DOHH2 (cell line): Measurements from ENCODE around the gene ZRANB3.

Source experiments
- H3F3A ChIP-seq: fragments of 200-600 bp; sonication (generic), shearing (Covaris generic); 2 replicates; pipeline ENCODE4 v1.6.0; 2016; ENCODE audit warnings: antibody characterized with exemption, mild to moderate bottlenecking; ENCODE audit not compliant: control insufficient read depth, insufficient read depth
- H3K27ac ChIP-seq: fragments of 200-600 bp; sonication (generic); 2 replicates; pipeline ENCODE4 v1.5.1; 2014; ENCODE audit warnings: low read depth, mild to moderate bottlenecking, low read length, moderate library complexity
- H3K27me3 ChIP-seq: fragments of 200-600 bp; sonication (generic); 2 replicates; pipeline ENCODE4 v1.6.1; 2014; ENCODE audit warnings: mild to moderate bottlenecking, low read length, mixed read lengths; ENCODE audit not compliant: control insufficient read depth
- H3K36me3 ChIP-seq: fragments of 200-600 bp; sonication (generic); 2 replicates; pipeline ENCODE4 v1.6.1; 2014; ENCODE audit warnings: mild to moderate bottlenecking, low read length, moderate library complexity, mixed read lengths; ENCODE audit not compliant: control insufficient read depth
- H3K4me1 ChIP-seq: fragments of 200-600 bp; sonication (generic); 2 replicates; pipeline ENCODE4 v1.6.1; 2014; ENCODE audit warnings: mild to moderate bottlenecking, low read length, mixed read lengths; ENCODE audit not compliant: control insufficient read depth
- H3K4me2 ChIP-seq: fragments of 200-600 bp; sonication (generic); 2 replicates; pipeline ENCODE4 v1.6.0; 2014; ENCODE audit warnings: mild to moderate bottlenecking, low read length, moderate library complexity
- H3K4me3 ChIP-seq: fragments of 200-600 bp; sonication (generic); 2 replicates; pipeline ENCODE4 v1.5.1; 2014; ENCODE audit warnings: mild to moderate bottlenecking, low read length, mixed read lengths
- H3K79me2 ChIP-seq: fragments of 200-600 bp; sonication (generic); 2 replicates; pipeline ENCODE4 v1.6.1; 2014; ENCODE audit warnings: mild to moderate bottlenecking, low read length, mixed read lengths; ENCODE audit not compliant: control insufficient read depth
- H3K9me2 ChIP-seq: fragments of 200-600 bp; sonication (generic); replicated peaks from 2 replicates; pipeline ENCODE4 v1.6.1; 2014; ENCODE audit warnings: mild to moderate bottlenecking, low read length, mixed read lengths; ENCODE audit not compliant: control insufficient read depth
- H3K9me3 ChIP-seq: fragments of 200-600 bp; sonication (generic); 2 replicates; pipeline ENCODE4 v1.6.1; 2014; ENCODE audit warnings: antibody characterized with exemption, low read length, mixed read lengths; ENCODE audit not compliant: control insufficient read depth, insufficient read depth
- H4K20me1 ChIP-seq: fragments of 200-600 bp; sonication (generic); 2 replicates; pipeline ENCODE4 v1.6.0; 2014; ENCODE audit warnings: low read depth, mild to moderate bottlenecking, antibody characterized with exemption, low read length, moderate library complexity; ENCODE audit not compliant: control insufficient read depth, insufficient read depth
- CTCF ChIP-seq: fragments of 200-600 bp; sonication (generic); IDR thresholded peaks from one replicate; pipeline ENCODE4 v1.5.1; 2014; ENCODE audit warnings: antibody characterized with exemption, mild to moderate bottlenecking, low read depth, low read length; ENCODE audit not compliant: poor library complexity, severe bottlenecking
- EZH2phosphoT487 ChIP-seq: fragments of 200-600 bp; sonication (generic); IDR thresholded peaks from 2 replicates; pipeline ENCODE4 v1.6.1; 2017; ENCODE audit warnings: borderline replicate concordance, mild to moderate bottlenecking, antibody characterized with exemption, low read length, moderate library complexity, mixed read lengths

Gene ZRANB3

GRCh38 chr2:135149251-135149650, 381.8 kb downstream of the ZRANB3 start:
- Histone ChIP-seq H3K9me3 (peaks cover 3% of the 10 kb centered on the region; the same call in 1 of the 2 replicates), H3K4me2 (no peak overlapping the region), H3K27ac (no peak overlapping the region), H3F3A (no peaks in the 10 kb centered on the region), H3K4me1 (peaks cover under 1% of the 10 kb centered on the region), H4K20me1 (no peaks in the 10 kb centered on the region), H3K36me3 (peaks cover 58% of the 10 kb centered on the region), H3K27me3 (no peaks in the 10 kb centered on the region), H3K79me2 (no peaks in the 10 kb centered on the region; the same call in 1 of the 2 replicates), H3K4me3 (no peak overlapping the region), H3K9me2 (no peaks in the 10 kb centered on the region)
- no peak for TF ChIP-seq CTCF
- no peak for TF ChIP-seq EZH2phosphoT487

GRCh38 chr2:135144343-135144742, 386.7 kb downstream of the ZRANB3 start:
- Histone ChIP-seq H3K9me3 (peaks cover 23% of the 10 kb centered on the region), H3K4me3 (no peak overlapping the region), H3K27me3 (no peaks in the 10 kb centered on the region), H3K36me3 (peaks cover 55% of the 10 kb centered on the region), H3K4me2 (no peak overlapping the region), H3K4me1 (no peaks in the 10 kb centered on the region), H3K79me2 (no peaks in the 10 kb centered on the region; the same call in 1 of the 2 replicates), H4K20me1 (no peaks in the 10 kb centered on the region), H3F3A (no peaks in the 10 kb centered on the region), H3K27ac (no peak overlapping the region), H3K9me2 (no peaks in the 10 kb centered on the region)
- TF ChIP-seq CTCF: no peak
- TF ChIP-seq EZH2phosphoT487: no peak

- Histone ChIP-seq H4K20me1 (no peaks in the 10 kb centered on the region), H3K4me1 (no peaks in the 10 kb centered on the region), H3K9me2 (no peaks in the 10 kb centered on the region), H3K27ac (no peak overlapping the region), H3F3A (no peaks in the 10 kb centered on the region), H3K36me3 (peaks cover 71% of the 10 kb centered on the region), H3K9me3 (peaks cover 23% of the 10 kb centered on the region), H3K79me2 (no peaks in the 10 kb centered on the region; the same call in 1 of the 2 replicates), H3K4me2 (no peak overlapping the region), H3K4me3 (no peak overlapping the region), H3K27me3 (no peaks in the 10 kb centered on the region)
- TF ChIP-seq EZH2phosphoT487 (no peak), CTCF (no peak)
Measured at GRCh38 chr2:135142323-135142722, 388.7 kb downstream of the ZRANB3 start.
